ENCODE results near the gene TMPRSS5.
"Not testable (repeated sequence)": the region's sequence is repeated elsewhere in the genome, so short reads cannot be mapped to it uniquely, and the experiment has no call there.

Gene TMPRSS5

GRCh38 chr11:113722221-113722620 is 16.1 kb upstream of the TMPRSS5 start:
- no peak for DNase-seq (ENCODE audit: extremely low spot score)
- no peak for TF ChIP-seq CTCF (IDR thresholded peaks at IDR 0.05; ENCODE audit: control extremely low read depth, extremely low read depth, low read depth, missing control alignments)
- ChIA-PET POLR2A (no interaction called here), CTCF (interaction anchor here (1.2 kb wide), 1 partner anchor 47 kb away, joined by 3 read pairs; no protein-coding TSS in a partner anchor)

- CTCF ChIA-PET: no interaction called here
- POLR2A ChIA-PET: no interaction called here
- DNase-seq (ENCODE audit: extremely low spot score): no peak
- TF ChIP-seq CTCF (IDR thresholded peaks at IDR 0.05; ENCODE audit: control extremely low read depth, extremely low read depth, low read depth, missing control alignments): no peak
Observed at GRCh38 chr11:113721462-113722066, 15.5 kb upstream of the TMPRSS5 start.

- CTCF ChIA-PET: interaction anchor here (1.0 kb wide), 1 partner anchor 10 kb away, joined by 4 read pairs; no protein-coding TSS in a partner anchor
- DNase-seq (ENCODE audit: extremely low spot score); POLR2A ChIA-PET: not testable (repeated sequence)
Observed at GRCh38 chr11:113720478-113720877, 14.4 kb upstream of the TMPRSS5 start.

- POLR2A ChIA-PET: no interaction called here
- DNase-seq (ENCODE audit: extremely low spot score): no peak
- TF ChIP-seq CTCF (IDR thresholded peaks at IDR 0.05; ENCODE audit: control extremely low read depth, extremely low read depth, low read depth, missing control alignments): no peak
- CTCF ChIA-PET: interaction anchor here (1.1 to 4.1 kb wide), 3 partner anchors 10 to 24 kb away, joined by 3 to 24 read pairs (median 3); no protein-coding TSS in a partner anchor
Observed at GRCh38 chr11:113715882-113716625, 9.9 kb upstream of the TMPRSS5 start.

GRCh38 chr11:113715273-113715672 is 9.2 kb upstream of the TMPRSS5 start:
- TF ChIP-seq CTCF (IDR thresholded peaks at IDR 0.05; ENCODE audit: control extremely low read depth, extremely low read depth, low read depth, missing control alignments): no peak
- ChIA-PET POLR2A (no interaction called here), CTCF (interaction anchor here (4.1 kb wide), 1 partner anchor 15 kb away, joined by 24 read pairs; no protein-coding TSS in a partner anchor)
- no peak for DNase-seq (ENCODE audit: extremely low spot score)

- POLR2A ChIA-PET: no interaction called here
- CTCF ChIA-PET: interaction anchor here (0.9 kb wide), 1 partner anchor 35 kb away, joined by 3 read pairs; no protein-coding TSS in a partner anchor
- no peak for DNase-seq (ENCODE audit: extremely low spot score)
- TF ChIP-seq CTCF (IDR thresholded peaks at IDR 0.05; ENCODE audit: control extremely low read depth, extremely low read depth, low read depth, missing control alignments): no peak
Observed at GRCh38 chr11:113710989-113711388, 4.9 kb upstream of the TMPRSS5 start.

GRCh38 chr11:113703551-113703950 is 2.6 kb downstream of the TMPRSS5 start:
- CTCF ChIA-PET; POLR2A ChIA-PET; DNase-seq (ENCODE audit: extremely low spot score): not testable (repeated sequence)

Measured in GM10248 (cell line).